HEK293 (cell line): ENCODE results near the gene MEFV.

ENCODE experiments used
- CTCF ChIA-PET: fragments of 350-600 bp; formaldehyde crosslinking; extraction: SDS; loops from one replicate; lab custom pipeline; 2021; ENCODE audit warnings: antibody characterized with exemption; lab: Yijun Ruan, JAX
- POLR2A ChIA-PET: fragments of 300-600 bp; formaldehyde crosslinking; extraction: SDS; loops from one replicate; lab custom pipeline; 2020; ENCODE audit warnings: antibody characterized with exemption, inconsistent platforms; lab: Yijun Ruan, JAX
- H3K27ac ChIP-seq: fragments of 200-500 bp; sonication (Bioruptor generic); 2 replicates; pipeline ENCODE4 v1.5.1; 2014; ENCODE audit warnings: low read depth, low read length, control low read depth, inconsistent platforms; ENCODE audit errors: extremely low read depth
- H3K36me3 ChIP-seq, 2 experiments: fragments of 200-500 bp in 1 of 2; sonication (Bioruptor generic) in 1 of 2; 1 replicate in 1 of 2; 2 replicates in 1 of 2; pipeline ENCODE4 v1.5.1; 2014 to 2017; ENCODE audit warnings: inconsistent platforms in 2 of 2, low read length in 2 of 2; ENCODE audit not compliant: control insufficient read depth in 2 of 2, insufficient read depth in 1 of 2
- H3K4me1 ChIP-seq: fragments of 200-500 bp; sonication (Bioruptor generic); 2 replicates; pipeline ENCODE4 v1.5.1; 2014; ENCODE audit warnings: mild to moderate bottlenecking, low read length, inconsistent platforms; ENCODE audit not compliant: control insufficient read depth, insufficient read depth
- H3K4me3 ChIP-seq: 2 replicates; pipeline ENCODE4 v1.5.1; 2011; ENCODE audit warnings: low read depth, mild to moderate bottlenecking, control low read depth, low read length, moderate library complexity
- H3K9me3 ChIP-seq: fragments of 200-500 bp; sonication (Bioruptor generic); 2 replicates; pipeline ENCODE4 v1.5.1; 2014; ENCODE audit warnings: low read depth, low read length, inconsistent platforms; ENCODE audit not compliant: control insufficient read depth, insufficient read depth
- BCL11A ChIP-seq: fragments of 450-650 bp; formaldehyde crosslinking; IDR thresholded peaks from 2 replicates; pipeline ENCODE4 v1.5.1; 2016; ENCODE audit warnings: low read depth, missing biosample characterization, missing genetic modification characterization
- BCL11B ChIP-seq: fragments of 450-650 bp; formaldehyde crosslinking; IDR thresholded peaks from 2 replicates; pipeline ENCODE4 v1.5.1; 2016; ENCODE audit warnings: low read depth, missing biosample characterization, missing genetic modification characterization
- GLIS1 ChIP-seq: fragments of 450-650 bp; formaldehyde crosslinking; IDR thresholded peaks from 2 replicates; pipeline ENCODE4 v1.5.1; 2016; ENCODE audit warnings: missing biosample characterization, missing genetic modification characterization
- HOXA7 ChIP-seq: sonication (generic); formaldehyde crosslinking; IDR thresholded peaks from 2 replicates; pipeline ENCODE4 v1.8.1; 2022; ENCODE audit warnings: missing genetic modification reagents, borderline replicate concordance
- HOXD13 ChIP-seq: sonication (generic); formaldehyde crosslinking; IDR thresholded peaks from 2 replicates; pipeline ENCODE4 v1.8.0; 2022; ENCODE audit warnings: missing genetic modification reagents, borderline replicate concordance
- PATZ1 ChIP-seq: fragments of 450-650 bp; formaldehyde crosslinking; IDR thresholded peaks from 2 replicates; pipeline ENCODE4 v1.5.1; 2016; ENCODE audit warnings: missing biosample characterization, missing genetic modification characterization
- SP3 ChIP-seq: fragments of 450-650 bp; formaldehyde crosslinking; IDR thresholded peaks from 2 replicates; pipeline ENCODE4 v1.5.1; 2016; ENCODE audit warnings: missing biosample characterization, missing genetic modification characterization
- ZBTB8A ChIP-seq: fragments of 450-650 bp; formaldehyde crosslinking; IDR thresholded peaks from 2 replicates; pipeline ENCODE4 v1.5.1; 2016; ENCODE audit warnings: missing biosample characterization, missing genetic modification characterization
- ZFHX2 ChIP-seq: fragments of 450-650 bp; formaldehyde crosslinking; conservative IDR thresholded peaks from 2 replicates; pipeline ENCODE4 v1.5.1; 2016; ENCODE audit warnings: missing biosample characterization, missing genetic modification characterization
- ZNF132 ChIP-seq: fragments of 450-650 bp; formaldehyde crosslinking; IDR thresholded peaks from 2 replicates; pipeline ENCODE4 v1.5.1; 2017; ENCODE audit warnings: missing biosample characterization, missing genetic modification characterization, borderline replicate concordance
- ZNF148 ChIP-seq: fragments of 450-650 bp; formaldehyde crosslinking; IDR thresholded peaks from 2 replicates; pipeline ENCODE4 v1.5.0; 2017; ENCODE audit warnings: missing biosample characterization, missing genetic modification characterization, borderline replicate concordance
- ZNF248 ChIP-seq: fragments of 450-650 bp; formaldehyde crosslinking; IDR thresholded peaks from 2 replicates; pipeline ENCODE4 v1.5.1; 2017; ENCODE audit warnings: missing biosample characterization, missing genetic modification characterization
- ZNF350 ChIP-seq: fragments of 450-650 bp; formaldehyde crosslinking; IDR thresholded peaks from 2 replicates; pipeline ENCODE4 v1.5.0; 2017; ENCODE audit warnings: missing biosample characterization, mild to moderate bottlenecking, missing genetic modification characterization
- ZNF426 ChIP-seq: fragments of 450-650 bp; formaldehyde crosslinking; IDR thresholded peaks from 2 replicates; pipeline ENCODE4 v1.5.1; 2017; ENCODE audit warnings: missing biosample characterization, missing genetic modification characterization, mild to moderate bottlenecking, inconsistent platforms, moderate library complexity
- ZNF518A ChIP-seq: fragments of 450-650 bp; formaldehyde crosslinking; conservative IDR thresholded peaks from 2 replicates; pipeline ENCODE4 v1.5.1; 2016; ENCODE audit warnings: low read depth, missing biosample characterization, missing genetic modification characterization
- ZNF549 ChIP-seq: fragments of 450-650 bp; IDR thresholded peaks from 2 replicates; pipeline ENCODE4 v1.5.1; 2018; ENCODE audit warnings: missing biosample characterization, missing genetic modification characterization, mild to moderate bottlenecking, inconsistent platforms, moderate library complexity
- ZNF843 ChIP-seq: fragments of 450-650 bp; formaldehyde crosslinking; IDR thresholded peaks from 2 replicates; pipeline ENCODE4 v1.5.1; 2016; ENCODE audit warnings: missing biosample characterization, missing genetic modification characterization
- ZSCAN16 ChIP-seq: fragments of 450-650 bp; formaldehyde crosslinking; IDR thresholded peaks from 2 replicates; pipeline ENCODE4 v1.5.1; 2016; ENCODE audit warnings: missing biosample characterization, missing genetic modification characterization
- ZSCAN23 ChIP-seq: fragments of 450-650 bp; formaldehyde crosslinking; IDR thresholded peaks from 2 replicates; pipeline ENCODE4 v1.5.1; 2016; ENCODE audit warnings: missing biosample characterization, missing genetic modification characterization
- ZSCAN5A ChIP-seq: fragments of 450-650 bp; formaldehyde crosslinking; IDR thresholded peaks from 2 replicates; pipeline ENCODE4 v1.5.1; 2016; ENCODE audit warnings: missing biosample characterization, missing genetic modification characterization

MEFV gene

GRCh38 chr16:3202903-3203539, 53.4 kb downstream of the MEFV start (continued):
- TF ChIP-seq SP3 (tag by site-specific recombination): no peak
- TF ChIP-seq ZNF549 (tag by site-specific recombination): no peak
- no peak for TF ChIP-seq HOXD13 (CRISPR knock-in tag)
- TF ChIP-seq, all 188 proteins: peak for 0

- POLR2A ChIA-PET: interaction anchor here (0.7 kb wide), 1 partner anchor 175 kb away, joined by 4 read pairs; no protein-coding TSS in a partner anchor
- TF ChIP-seq ZSCAN5A (tag by site-specific recombination) (no peak), ZFHX2 (tag by site-specific recombination) (no peak), BCL11B (tag by site-specific recombination) (no peak), ZSCAN16 (tag by site-specific recombination) (no peak), ZNF426 (tag by site-specific recombination) (no peak), ZNF350 (no peak), ZNF132 (tag by site-specific recombination) (no peak), HOXA7 (no peak), BCL11A (no peak), ZNF518A (tag by site-specific recombination) (no peak), ZBTB8A (tag by site-specific recombination) (no peak), PATZ1 (tag by site-specific recombination) (no peak), ZNF148 (tag by site-specific recombination) (no peak), GLIS1 (tag by site-specific recombination) (no peak), ZNF248 (no peak), ZSCAN23 (tag by site-specific recombination) (no peak), ZNF843 (tag by site-specific recombination) (no peak)
- no peaks in the 10 kb centered on the region for H3K9me3 ChIP-seq
- CTCF ChIA-PET: interaction anchor here (0.6 kb wide), 1 partner anchor 271 kb away, joined by 8 read pairs; no protein-coding TSS in a partner anchor
- H3K4me1 ChIP-seq: no peaks in the 10 kb centered on the region
- no peak overlapping the region for H3K27ac ChIP-seq
- H3K36me3 ChIP-seq: no peaks in the 10 kb centered on the region
- H3K4me3 ChIP-seq: no peak overlapping the region
These were observed 57.9 kb downstream of the MEFV start for GRCh38 chr16:3198334-3199072.
